NT2/D1 (cell line): ENCODE data around the gene SGPL1.

Source experiments
- YY1 ChIP-seq: IDR thresholded peaks from 2 replicates; pipeline ENCODE4 v1.6.1; 2011; ENCODE audit not compliant: insufficient read length, insufficient read depth
- ZNF274 ChIP-seq: IDR thresholded peaks from 2 replicates; pipeline ENCODE4 v1.6.1; 2011; ENCODE audit warnings: mild to moderate bottlenecking, low read depth, low read length

- TF ChIP-seq ZNF274 (no peak), YY1 (no peak)
These were observed 99.5 kb downstream of the SGPL1 start for GRCh38 chr10:70915206-70915605.
